HepG2 (cell line): ENCODE results near the gene ARFIP1. TPM values are rescaled to one million over a fixed set of nuclear protein-coding genes. Genes with fewer than 3 reads are reported as not detected.

Experiments
- ATAC-seq: fragments of 200-7000 bp; cut with Tn5 transposase; 3 replicates; pipeline ENCODE4 v1.9.1; 2020; ENCODE audit warnings: mild to moderate bottlenecking, moderate library complexity
- BruUV-seq: library from RNA; stranded (reverse); fragments of 400-500 nt; replicated peaks from 2 replicates; lab custom pipeline; 2021; lab: Mats Ljungman, UMichigan
- CTCF ChIA-PET: fragments of 300-600 bp; formaldehyde crosslinking; extraction: SDS; loops from one replicate; lab custom pipeline; 2021; ENCODE audit warnings: low total read pairs, inconsistent platforms, low intra/inter-chr PET ratio; lab: Yijun Ruan, JAX
- POLR2A ChIA-PET: fragments of 350-600 bp; sonication (Branson Sonifier 250); formaldehyde crosslinking; loops from one replicate; lab custom pipeline; 2020; ENCODE audit warnings: antibody characterized with exemption, inconsistent platforms; lab: Yijun Ruan, JAX
- DNase-seq: peaks from one replicate; pipeline ENCODE4 v3.0.0-alpha.2; 2015; ENCODE audit warnings: low spot score
- FAIRE-seq: peaks from 3 replicates; lab custom pipeline; 2011; peaks lifted over from hg19 to GRCh38; lab: Jason Lieb, UNC
- H2AFZ ChIP-seq: one replicate; pipeline ENCODE4 v1.6.1; 2011; ENCODE audit warnings: low read length, inconsistent platforms
- H3K27ac ChIP-seq: fragments of 300-600 bp; 3 replicates; pipeline ENCODE4 v1.8.0; 2011; ENCODE audit warnings: mixed run types, mild to moderate bottlenecking, mixed read lengths, low read length, inconsistent platforms; ENCODE audit not compliant: insufficient read depth; ENCODE audit errors: extremely low read length
- H3K27me3 ChIP-seq, 2 experiments: fragments of 200-600 bp in 1 of 2; 2 replicates in 1 of 2; 3 replicates in 1 of 2; pipeline versions ENCODE4 v1.6.0 to v1.8.0; 2011; ENCODE audit warnings: low read length in 2 of 2, mild to moderate bottlenecking in 2 of 2, moderate library complexity in 2 of 2, inconsistent platforms in 1 of 2; ENCODE audit not compliant: insufficient read depth in 2 of 2, control insufficient read depth in 1 of 2
- H3K36me3 ChIP-seq, 2 experiments: fragments of 200-600 bp in 1 of 2; replicated peaks in 1 of 2; 2 replicates in 1 of 2; 3 replicates in 1 of 2; pipeline versions ENCODE4 v1.5.1 to v1.8.0; 2011; ENCODE audit warnings: low read length in 2 of 2, inconsistent platforms in 1 of 2; ENCODE audit not compliant: insufficient read depth in 2 of 2, control insufficient read depth in 1 of 2
- H3K4me1 ChIP-seq: 2 replicates; pipeline ENCODE4 v1.5.1; 2012; ENCODE audit warnings: low read length, inconsistent platforms; ENCODE audit not compliant: insufficient read depth
- H3K4me2 ChIP-seq: 2 replicates; pipeline ENCODE4 v1.6.0; 2011; ENCODE audit warnings: low read depth, low read length, inconsistent platforms
- H3K4me3 ChIP-seq, 3 experiments: fragments of 200-600 bp in 1 of 3; sonication (generic), shearing (Covaris generic) in 1 of 3; replicated peaks in 1 of 3; 2 replicates each; pipeline ENCODE4 v1.5.1; 2011 to 2016; ENCODE audit warnings: low read length in 3 of 3, inconsistent platforms in 2 of 3, low read depth in 2 of 3, mild to moderate bottlenecking in 2 of 3, control low read depth in 1 of 3, mixed read lengths in 1 of 3; ENCODE audit not compliant: insufficient read depth in 1 of 3
- H3K79me2 ChIP-seq: one replicate; pipeline ENCODE4 v1.6.1; 2011; ENCODE audit warnings: low read length, inconsistent platforms; ENCODE audit not compliant: insufficient read depth
- H3K9ac ChIP-seq: 2 replicates; pipeline ENCODE4 v1.6.0; 2011; ENCODE audit warnings: mild to moderate bottlenecking, low read depth, low read length, inconsistent platforms; ENCODE audit not compliant: insufficient read depth
- H3K9me3 ChIP-seq: 2 replicates; pipeline ENCODE4 v1.5.1; 2012; ENCODE audit warnings: mild to moderate bottlenecking, low read length
- H4K20me1 ChIP-seq: 2 replicates; pipeline ENCODE4 v1.6.0; 2011; ENCODE audit warnings: inconsistent platforms, mild to moderate bottlenecking, low read length, moderate library complexity; ENCODE audit not compliant: insufficient read depth
- BATF2 ChIP-seq: sonication (generic); formaldehyde crosslinking; IDR thresholded peaks from 2 replicates; pipeline ENCODE4 v1.8.0; 2022; ENCODE audit warnings: mild to moderate bottlenecking, missing genetic modification reagents, moderate library complexity
- GFI1 ChIP-seq: sonication (generic); formaldehyde crosslinking; IDR thresholded peaks from 2 replicates; pipeline ENCODE4 v1.5.0; 2020; ENCODE audit warnings: missing genetic modification reagents, mild to moderate bottlenecking, borderline replicate concordance
- HNRNPH1 ChIP-seq: fragments of 200-400 bp; formaldehyde crosslinking; optimal IDR thresholded peaks from 2 replicates; pipeline ENCODE3; 2017; ENCODE audit warnings: mild to moderate bottlenecking, low read depth, low read length
- HNRNPK ChIP-seq: fragments of 200-400 bp; formaldehyde crosslinking; IDR thresholded peaks from 2 replicates; pipeline ENCODE4 v1.6.1; 2018; ENCODE audit warnings: low read length, low read depth, moderate library complexity, mild to moderate bottlenecking; ENCODE audit not compliant: poor library complexity, severe bottlenecking
- IKZF4 ChIP-seq: sonication (generic); formaldehyde crosslinking; IDR thresholded peaks from 2 replicates; pipeline ENCODE4 v1.5.1; 2020; ENCODE audit warnings: borderline replicate concordance, mild to moderate bottlenecking, low read depth, missing genetic modification reagents; ENCODE audit errors: not compliant biosample characterization
- MXD1 ChIP-seq: sonication (generic); formaldehyde crosslinking; IDR thresholded peaks from 2 replicates; pipeline ENCODE4 v1.4.0; 2020; ENCODE audit warnings: mild to moderate bottlenecking, missing genetic modification reagents
- NONO ChIP-seq, 2 experiments: fragments of 450-650 bp in 1 of 2; sonication (generic) in 1 of 2; formaldehyde crosslinking in 1 of 2; IDR thresholded peaks in 1 of 2; conservative IDR thresholded peaks in 1 of 2; 2 replicates each; pipeline versions ENCODE4 v1.6.1 to v1.8.0; 2017 to 2022; ENCODE audit warnings: mild to moderate bottlenecking in 1 of 2, missing genetic modification reagents in 1 of 2, moderate library complexity in 1 of 2
- PLRG1 ChIP-seq: fragments of 450-650 bp; conservative IDR thresholded peaks from 2 replicates; pipeline ENCODE4 v1.6.1; 2016
- POLR2G ChIP-seq: fragments of 200-400 bp; formaldehyde crosslinking; IDR thresholded peaks from 2 replicates; pipeline ENCODE4 v1.6.1; 2018; ENCODE audit warnings: mild to moderate bottlenecking, low read depth, low read length, moderate library complexity
- SCMH1 ChIP-seq: sonication (generic); formaldehyde crosslinking; IDR thresholded peaks from 2 replicates; pipeline ENCODE4 v1.9.0; 2021; ENCODE audit warnings: missing genetic modification reagents, mild to moderate bottlenecking, borderline replicate concordance
- SRY ChIP-seq: sonication (generic); formaldehyde crosslinking; IDR thresholded peaks from 2 replicates; pipeline ENCODE4 v1.8.0; 2022; ENCODE audit warnings: mild to moderate bottlenecking, missing genetic modification reagents
- ZIK1 ChIP-seq: sonication (generic); formaldehyde crosslinking; IDR thresholded peaks from 2 replicates; pipeline ENCODE4 v1.5.0; 2020; ENCODE audit warnings: mild to moderate bottlenecking, low read depth, missing genetic modification reagents, borderline replicate concordance
- ZNF3 ChIP-seq: IDR thresholded peaks from 2 replicates; pipeline ENCODE4 v1.7.0; 2017; ENCODE audit warnings: inconsistent platforms
- ZNF33B ChIP-seq: sonication (generic); formaldehyde crosslinking; IDR thresholded peaks from 2 replicates; pipeline ENCODE4 v1.5.1; 2020; ENCODE audit warnings: mild to moderate bottlenecking, missing genetic modification reagents
- ZNF530 ChIP-seq: sonication (generic); formaldehyde crosslinking; IDR thresholded peaks from 2 replicates; pipeline ENCODE4 v1.5.0; 2020; ENCODE audit warnings: low read depth, mild to moderate bottlenecking, missing genetic modification reagents
- ZNF766 ChIP-seq: sonication (generic); formaldehyde crosslinking; IDR thresholded peaks from 2 replicates; pipeline ENCODE4 v1.5.0; 2020; ENCODE audit warnings: missing genetic modification reagents, borderline replicate concordance
- ZNF777 ChIP-seq: sonication (generic); formaldehyde crosslinking; IDR thresholded peaks from 2 replicates; pipeline ENCODE4 v1.4.0; 2020; ENCODE audit warnings: missing genetic modification reagents
- ZNF883 ChIP-seq: sonication (generic); formaldehyde crosslinking; IDR thresholded peaks from 2 replicates; pipeline ENCODE4 v1.5.1; 2020; ENCODE audit warnings: mild to moderate bottlenecking, missing genetic modification reagents; ENCODE audit errors: not compliant biosample characterization
- WGBS: methylation state at CpG from one replicate; pipeline ENCODE4 v1.1.6; 2017; ENCODE audit warnings: low lambda C conversion rate; 5-methylcytosine and 5-hydroxymethylcytosine counted together
- in situ Hi-C: cut with HindIII; loops from 2 replicates; pipeline ENCODE4 v1.10.0; 2017; ENCODE audit warnings: low pct_unique_long_range_greater_than_20kb; ENCODE audit not compliant: extremely low pct_ligation_motif_present
- intact Hi-C: fragments of 100-400 bp; cut with micrococcal nuclease; formaldehyde crosslinking; loops from one replicate; pipeline ENCODE4 v1.10.0; 2022; ENCODE audit not compliant: unreplicated experiment
- polyA plus RNA-seq, 8 experiments: library from polyadenylated mRNA; depleted of rRNA in 3 of 8; stranded (reverse) in 7 of 8; unstranded in 1 of 8; fragments of >200 nt; fragmentation: Illumina TruSeq in 4 of 8; extraction: Trizol in 4 of 8; gene quantifications; 2 replicates each; pipeline versions ENCODE4 v1.2.1 to v1.2.3, GENCODE V29; 2011 to 2016; ENCODE audit warnings: low read depth in 4 of 8, missing spikeins in 1 of 8, mixed read lengths in 1 of 8; ENCODE audit not compliant: insufficient read depth in 1 of 8
- total RNA-seq, 5 experiments: library from RNA; depleted of rRNA; stranded (reverse); fragments of >200 nt; fragmentation: Illumina TruSeq; extraction: Trizol; gene quantifications; 2 replicates each; pipeline ENCODE4 v1.2.3, GENCODE V29; 2016; ENCODE audit warnings: low read depth in 1 of 5
- TF ChIP-seq, protein P1 (sequence below), 2 experiments: IDR thresholded peaks; 2 replicates each; pipeline ENCODE4 v1.6.1; 2011 to 2012; ENCODE audit warnings: low read length in 2 of 2, borderline replicate concordance in 1 of 2, low read depth in 1 of 2, mild to moderate bottlenecking in 1 of 2, moderate library complexity in 1 of 2
- TF ChIP-seq, protein P2 (sequence below): sonication (generic); formaldehyde crosslinking; conservative IDR thresholded peaks from 2 replicates; pipeline ENCODE4 v1.4.0; 2020; ENCODE audit warnings: missing genetic modification reagents

The ARFIP1 gene
- total and polyA plus RNA-seq, 2 of the 13 experiments (the other 11 are each of a cell fraction or from before 2014, with no cell fraction given) = 9.9 to 27.7 TPM

- no peaks in the 10 kb centered on the region for H3K79me2 ChIP-seq
- 96% methylated on average over 2 of the region's 2 CpGs for WGBS
- no peaks in the 10 kb centered on the region for H4K20me1 ChIP-seq
- ChIA-PET CTCF (no interaction called here), POLR2A (no interaction called here)
- H3K27ac ChIP-seq = no peak overlapping the region
- no peak for FAIRE-seq
- DNase-seq = no peak
- H3K4me1 ChIP-seq = no peaks in the 10 kb centered on the region
- no peak for ATAC-seq
- no peaks in the 10 kb centered on the region for H3K27me3 ChIP-seq
- no peak overlapping the region for H3K4me3 ChIP-seq
- H3K9ac ChIP-seq = no peak overlapping the region
- BruUV-seq = no TSS peak
- in situ Hi-C loops = no loop called here
- H3K9me3 ChIP-seq = no peaks in the 10 kb centered on the region
- no peak for TF ChIP-seq ZNF766 (CRISPR knock-in tag)
- TF ChIP-seq, protein P1, sequence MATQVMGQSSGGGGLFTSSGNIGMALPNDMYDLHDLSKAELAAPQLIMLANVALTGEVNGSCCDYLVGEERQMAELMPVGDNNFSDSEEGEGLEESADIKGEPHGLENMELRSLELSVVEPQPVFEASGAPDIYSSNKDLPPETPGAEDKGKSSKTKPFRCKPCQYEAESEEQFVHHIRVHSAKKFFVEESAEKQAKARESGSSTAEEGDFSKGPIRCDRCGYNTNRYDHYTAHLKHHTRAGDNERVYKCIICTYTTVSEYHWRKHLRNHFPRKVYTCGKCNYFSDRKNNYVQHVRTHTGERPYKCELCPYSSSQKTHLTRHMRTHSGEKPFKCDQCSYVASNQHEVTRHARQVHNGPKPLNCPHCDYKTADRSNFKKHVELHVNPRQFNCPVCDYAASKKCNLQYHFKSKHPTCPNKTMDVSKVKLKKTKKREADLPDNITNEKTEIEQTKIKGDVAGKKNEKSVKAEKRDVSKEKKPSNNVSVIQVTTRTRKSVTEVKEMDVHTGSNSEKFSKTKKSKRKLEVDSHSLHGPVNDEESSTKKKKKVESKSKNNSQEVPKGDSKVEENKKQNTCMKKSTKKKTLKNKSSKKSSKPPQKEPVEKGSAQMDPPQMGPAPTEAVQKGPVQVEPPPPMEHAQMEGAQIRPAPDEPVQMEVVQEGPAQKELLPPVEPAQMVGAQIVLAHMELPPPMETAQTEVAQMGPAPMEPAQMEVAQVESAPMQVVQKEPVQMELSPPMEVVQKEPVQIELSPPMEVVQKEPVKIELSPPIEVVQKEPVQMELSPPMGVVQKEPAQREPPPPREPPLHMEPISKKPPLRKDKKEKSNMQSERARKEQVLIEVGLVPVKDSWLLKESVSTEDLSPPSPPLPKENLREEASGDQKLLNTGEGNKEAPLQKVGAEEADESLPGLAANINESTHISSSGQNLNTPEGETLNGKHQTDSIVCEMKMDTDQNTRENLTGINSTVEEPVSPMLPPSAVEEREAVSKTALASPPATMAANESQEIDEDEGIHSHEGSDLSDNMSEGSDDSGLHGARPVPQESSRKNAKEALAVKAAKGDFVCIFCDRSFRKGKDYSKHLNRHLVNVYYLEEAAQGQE (IDR thresholded peaks at IDR 0.05; ENCODE audit: borderline replicate concordance in 1 of 2, low read depth in 1 of 2, low read length in 2 of 2) = no peak
- no peak for TF ChIP-seq BATF2 (CRISPR knock-in tag)
- TF ChIP-seq ZNF530 = no peak
- no peak for TF ChIP-seq ZNF33B
- TF ChIP-seq IKZF4 (CRISPR knock-in tag) = no peak
- TF ChIP-seq SCMH1 = no peak
- no peak for TF ChIP-seq HNRNPH1
- no peak for TF ChIP-seq HNRNPK
- TF ChIP-seq, protein P2, sequence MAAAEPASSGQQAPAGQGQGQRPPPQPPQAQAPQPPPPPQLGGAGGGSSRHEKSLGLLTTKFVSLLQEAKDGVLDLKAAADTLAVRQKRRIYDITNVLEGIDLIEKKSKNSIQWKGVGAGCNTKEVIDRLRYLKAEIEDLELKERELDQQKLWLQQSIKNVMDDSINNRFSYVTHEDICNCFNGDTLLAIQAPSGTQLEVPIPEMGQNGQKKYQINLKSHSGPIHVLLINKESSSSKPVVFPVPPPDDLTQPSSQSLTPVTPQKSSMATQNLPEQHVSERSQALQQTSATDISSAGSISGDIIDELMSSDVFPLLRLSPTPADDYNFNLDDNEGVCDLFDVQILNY (CRISPR knock-in tag) = no peak
- TF ChIP-seq ZNF3 (CRISPR knock-in tag) = no peak
- no peak for TF ChIP-seq MXD1
- TF ChIP-seq PLRG1 = no peak
- no peak for TF ChIP-seq POLR2G
- no peak for TF ChIP-seq ZIK1
- TF ChIP-seq GFI1 (CRISPR knock-in tag) = no peak
- no peak for TF ChIP-seq ZNF777
- TF ChIP-seq ZNF883 (CRISPR knock-in tag) = no peak
- TF ChIP-seq NONO (IDR thresholded peaks at IDR 0.05) = no peak
- no peak for TF ChIP-seq NONO (CRISPR knock-in tag; conservative IDR thresholded peaks at IDR 0.05)
- TF ChIP-seq SRY = no peak
- peaks cover 2 to 6% of the 10 kb centered on the region in 2 experiments; a peak in 3 of 5 replicates for H3K36me3 ChIP-seq
- intact Hi-C loops = no loop called here
- no peak overlapping the region for H3K4me2 ChIP-seq
- no peak overlapping the region for H2AFZ ChIP-seq
Observed at GRCh38 chr4:152892974-152893373, 113.2 kb downstream of the ARFIP1 start.
